GM19467 (cell line): ENCODE measurements around the gene SYT5.
"Not testable (repeated sequence)": the region's sequence is repeated elsewhere in the genome, so short reads cannot be mapped to it uniquely, and the experiment has no call there.

ENCODE experiments used
- ATAC-seq: cut with Tn5 transposase; IDR thresholded peaks from one replicate; pipeline ENCODE4 v1.9.1; 2021; ENCODE audit warnings: mild to moderate bottlenecking, moderate library complexity; ENCODE audit not compliant: unreplicated experiment

The SYT5 gene

GRCh38 chr19:55172318-55172717 lies 7.8 kb downstream of the SYT5 start:
- ATAC-seq, result not testable (repeated sequence)

- no peak for ATAC-seq
Measured at GRCh38 chr19:55171440-55171839, 8.6 kb downstream of the SYT5 start.

GRCh38 chr19:55169136-55169535 lies 11.0 kb downstream of the SYT5 start:
- ATAC-seq, result no peak

DNA sequence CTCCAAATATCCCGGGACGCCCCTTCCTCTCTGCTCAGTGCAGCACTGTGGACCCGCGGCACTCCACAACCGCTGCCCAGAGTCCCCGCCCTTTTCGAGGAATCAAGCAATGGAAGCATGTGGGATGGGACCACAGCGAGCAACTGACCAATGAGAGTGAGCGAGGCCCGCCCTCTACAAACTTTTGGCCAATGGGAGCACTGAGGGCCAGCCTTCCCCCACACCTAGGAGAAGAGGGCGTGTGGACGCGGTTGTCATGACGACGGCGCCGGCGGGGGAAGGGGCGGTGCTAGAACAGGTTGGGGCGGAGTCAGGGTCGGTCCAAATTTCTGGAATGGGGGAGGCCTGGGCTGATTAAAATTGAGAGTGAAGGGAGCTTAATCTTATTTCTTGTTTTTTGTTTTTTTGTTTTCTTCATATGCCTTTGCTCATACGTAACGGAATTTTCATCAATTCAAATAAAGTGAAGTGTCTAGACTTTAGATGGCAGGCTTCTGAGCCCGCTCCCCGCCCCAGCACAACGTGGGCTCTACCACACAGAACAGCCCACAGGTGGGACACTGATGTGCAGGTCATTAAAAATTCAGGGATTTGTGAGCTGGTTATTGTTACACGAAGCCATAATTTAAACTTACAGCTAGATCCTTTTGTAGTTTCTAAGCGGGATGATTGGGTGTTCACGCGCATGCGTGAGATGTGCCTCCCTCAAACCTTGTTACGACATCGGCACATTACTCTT lies 13.4 kb downstream of the SYT5 start, which contains the start of gene DNAAF3:
TSS of gene DNAAF3 (minus strand) at position 84 of the 739 bp plus-strand sequence. CDS start 200 bp downstream, outside the sequence.
- ATAC-seq, result no peak

DNA sequence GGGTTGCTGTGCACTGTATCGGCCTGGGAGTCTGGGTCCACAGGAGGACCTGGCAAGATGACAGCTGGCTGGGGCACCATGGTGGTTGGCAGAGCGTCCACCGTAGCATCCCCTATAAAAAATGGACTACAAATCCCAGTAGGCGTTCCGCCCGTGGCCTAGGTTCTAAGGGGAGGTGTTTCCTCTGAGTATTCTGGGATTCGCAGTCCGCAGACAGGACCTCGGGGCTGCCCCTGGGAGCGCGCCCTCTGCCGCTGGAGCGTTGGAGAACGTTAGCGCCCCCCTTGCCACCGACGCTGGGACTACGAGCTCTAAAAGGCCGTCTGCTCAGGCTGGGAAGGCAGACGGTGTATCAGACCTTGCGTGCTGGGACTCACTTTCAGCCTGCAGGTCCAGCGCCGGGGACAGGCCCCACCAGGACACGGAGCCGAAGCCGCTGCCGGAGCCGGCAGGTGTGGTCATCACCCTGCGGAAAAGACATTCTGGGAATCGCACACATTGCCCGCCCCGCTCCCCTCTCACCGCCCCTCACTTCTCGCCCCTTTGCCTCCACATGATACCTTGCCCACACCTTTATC lies 14.0 kb downstream of the SYT5 start:
- no peak for ATAC-seq

DNA sequence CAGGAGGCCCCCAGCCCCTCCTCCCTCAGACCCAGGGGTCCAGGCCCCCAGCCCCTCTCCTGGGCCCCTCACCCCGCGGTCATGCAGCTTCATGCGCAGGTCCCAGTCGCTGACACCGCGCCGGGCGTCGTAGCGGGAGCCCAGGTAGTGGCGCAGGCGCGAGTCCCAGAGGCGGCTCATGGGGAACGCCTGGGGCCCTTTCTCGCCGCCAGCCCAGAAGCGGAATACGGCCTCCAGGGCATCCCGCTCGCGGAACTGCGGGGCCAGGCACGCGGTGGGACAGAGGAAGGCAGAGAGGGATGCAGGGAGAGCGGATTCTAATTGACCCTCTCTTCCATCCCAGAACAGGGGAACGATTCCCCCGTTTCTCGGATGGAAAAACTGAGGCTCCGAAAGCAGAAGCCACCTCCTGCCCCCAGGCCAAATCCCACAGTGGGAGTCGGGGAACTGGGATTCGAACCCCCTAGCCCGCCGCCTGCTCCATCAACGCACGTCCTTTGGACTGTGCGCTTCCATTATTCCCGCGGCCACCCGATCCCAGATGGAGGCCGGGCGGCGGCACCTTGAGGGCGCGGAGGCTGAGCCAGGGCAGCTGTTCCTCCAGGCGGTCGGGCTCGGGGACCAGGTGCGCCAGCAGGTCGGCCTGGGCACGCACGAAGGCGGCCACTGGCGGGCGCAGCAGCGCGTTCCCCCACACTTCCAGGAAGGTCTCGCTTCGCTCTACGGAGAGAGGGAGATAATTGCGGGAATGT lies 18.3 kb downstream of the SYT5 start:
- no peak for ATAC-seq

GRCh38 chr19:55160986-55161365 lies 19.1 kb downstream of the SYT5 start:
- ATAC-seq, result no peak

GRCh38 chr19:55160128-55160985 lies 19.7 kb downstream of the SYT5 start:
- no peak for ATAC-seq

GRCh38 chr19:55158848-55159749 lies 21.0 kb downstream of the SYT5 start:
- no peak for ATAC-seq

- ATAC-seq, result no peak
Measured at GRCh38 chr19:55158423-55158822, 21.7 kb downstream of the SYT5 start.

DNA sequence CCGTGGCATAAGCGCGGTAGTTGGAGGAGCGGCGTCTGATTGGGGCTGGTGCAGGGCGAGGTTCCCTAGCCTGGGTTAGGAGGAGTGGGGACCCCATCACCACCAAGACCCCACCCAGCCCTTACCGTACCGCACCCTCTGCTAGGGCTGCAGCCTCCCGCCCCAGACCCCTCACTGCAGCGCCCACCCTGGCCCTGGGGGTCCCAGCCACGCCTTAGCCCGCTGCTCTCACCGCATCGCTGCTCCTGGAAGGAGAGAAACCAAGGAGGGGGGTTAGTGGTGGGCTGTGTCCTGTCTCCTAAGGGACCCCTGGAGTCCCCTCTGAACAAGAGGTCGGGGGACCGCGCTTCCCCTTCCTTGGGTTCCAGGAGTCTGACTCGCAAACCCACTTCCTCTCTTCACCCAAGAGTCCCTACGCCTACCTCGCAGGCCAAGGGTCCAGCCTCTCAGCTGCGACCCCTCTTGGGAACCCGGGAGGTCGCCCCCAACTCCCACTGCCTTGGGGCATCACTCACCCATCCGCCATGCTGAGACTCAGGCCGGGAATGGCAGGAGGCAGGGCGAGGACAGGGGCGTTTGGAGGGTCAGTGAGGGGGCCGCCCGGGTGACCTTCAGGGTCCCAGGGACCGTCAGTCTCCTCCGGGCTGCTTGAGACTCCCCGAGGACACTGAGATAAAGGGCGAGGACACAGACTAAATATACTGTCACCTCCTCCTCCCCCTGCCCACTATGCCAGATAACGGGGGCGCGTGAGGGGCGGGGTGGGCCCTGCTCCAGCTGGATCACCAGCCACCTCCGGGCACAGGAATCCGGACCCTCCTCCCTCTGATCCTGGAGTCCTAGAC lies 22.8 kb downstream of the SYT5 start, which contains the start of gene TNNI3:
TSS of gene TNNI3 (minus strand) at position 669 of the 845 bp plus-strand sequence. CDS start at position 526, 143 bp downstream.
- ATAC-seq, result no peak

DNA sequence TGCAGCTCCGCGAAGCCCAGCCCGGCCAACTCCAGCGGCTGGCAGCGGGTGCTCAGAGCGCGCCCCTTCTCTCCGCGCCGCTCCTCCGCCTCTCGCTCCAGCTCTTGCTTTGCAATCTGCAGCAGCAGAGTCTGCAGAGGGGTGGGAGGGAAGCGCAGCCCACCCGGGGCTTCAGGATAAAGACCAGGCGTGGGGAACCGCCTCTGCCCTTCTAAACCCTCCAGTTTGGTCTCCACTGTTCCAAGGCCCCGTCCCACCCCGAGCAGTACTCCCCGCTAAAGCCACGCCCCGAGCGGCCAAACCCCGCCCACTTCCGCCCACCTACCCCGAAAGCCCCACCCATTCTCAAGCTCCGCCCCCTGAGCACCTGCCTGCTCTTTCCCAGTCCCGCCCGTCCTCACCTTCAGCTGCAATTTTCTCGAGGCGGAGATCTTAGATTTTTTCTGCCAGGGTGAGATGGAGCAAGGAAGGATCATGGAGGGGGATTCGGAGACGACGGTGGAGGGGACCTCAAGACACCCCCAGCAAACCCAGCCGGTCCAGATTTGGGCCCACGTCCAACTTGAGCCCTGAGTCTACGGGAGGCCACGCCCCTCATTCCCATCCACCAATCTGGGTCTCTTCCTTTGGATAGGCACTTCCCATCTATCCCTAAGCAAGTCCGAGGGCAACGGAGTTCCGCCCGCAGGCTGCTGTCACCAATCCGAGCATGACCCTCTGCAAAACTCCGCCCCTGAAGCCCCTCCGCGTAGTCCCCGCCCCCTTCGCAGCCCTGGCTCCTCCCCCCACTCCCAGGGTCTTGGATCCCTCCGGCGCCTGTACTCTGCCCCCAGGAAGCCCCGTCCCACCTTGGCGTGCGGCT lies 23.7 kb downstream of the SYT5 start:
- ATAC-seq, result no peak

DNA sequence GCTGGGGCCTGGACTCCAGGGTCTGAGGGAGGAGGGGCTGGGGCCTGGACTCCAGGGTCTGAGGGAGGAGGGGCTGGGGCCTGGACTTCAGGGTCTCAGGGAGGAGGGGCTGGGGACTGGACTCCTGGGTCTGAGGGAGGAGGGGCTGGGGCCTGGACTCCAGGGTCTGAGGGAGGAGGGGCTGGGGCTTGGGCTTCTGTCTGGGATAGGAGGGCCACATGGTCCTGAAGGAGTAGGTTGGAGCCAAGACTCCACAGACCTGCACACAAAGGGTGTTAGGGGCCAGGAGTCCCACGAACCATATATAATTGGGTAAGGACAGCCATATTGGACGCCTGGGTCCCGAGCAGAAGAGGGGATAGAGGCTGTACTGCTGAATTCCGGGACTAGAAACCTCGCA lies 24.3 kb downstream of the SYT5 start:
- not testable (repeated sequence) for ATAC-seq

GRCh38 chr19:55153652-55154264 lies 26.3 kb downstream of the SYT5 start:
- ATAC-seq, result no peak

DNA sequence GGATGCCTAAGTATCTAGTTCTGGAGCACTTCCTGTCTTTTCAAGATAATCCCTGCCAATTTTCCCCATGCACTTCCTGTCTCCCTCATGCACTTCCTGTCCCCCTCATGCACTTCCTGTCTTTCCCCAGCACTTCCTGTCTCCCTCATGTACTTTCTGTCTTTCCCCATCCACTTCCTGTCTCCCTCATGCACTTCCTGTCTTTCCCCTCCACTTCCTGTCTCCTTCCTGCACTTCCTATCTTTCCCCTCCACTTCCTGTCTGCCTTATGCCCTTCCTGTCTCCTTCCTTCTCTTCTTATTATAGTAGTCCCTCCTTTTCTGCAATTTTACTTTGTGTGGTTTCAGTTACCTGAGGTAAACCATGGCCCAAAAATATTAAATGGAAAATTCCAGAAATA lies 28.1 kb downstream of the SYT5 start:
- no peak for ATAC-seq

DNA sequence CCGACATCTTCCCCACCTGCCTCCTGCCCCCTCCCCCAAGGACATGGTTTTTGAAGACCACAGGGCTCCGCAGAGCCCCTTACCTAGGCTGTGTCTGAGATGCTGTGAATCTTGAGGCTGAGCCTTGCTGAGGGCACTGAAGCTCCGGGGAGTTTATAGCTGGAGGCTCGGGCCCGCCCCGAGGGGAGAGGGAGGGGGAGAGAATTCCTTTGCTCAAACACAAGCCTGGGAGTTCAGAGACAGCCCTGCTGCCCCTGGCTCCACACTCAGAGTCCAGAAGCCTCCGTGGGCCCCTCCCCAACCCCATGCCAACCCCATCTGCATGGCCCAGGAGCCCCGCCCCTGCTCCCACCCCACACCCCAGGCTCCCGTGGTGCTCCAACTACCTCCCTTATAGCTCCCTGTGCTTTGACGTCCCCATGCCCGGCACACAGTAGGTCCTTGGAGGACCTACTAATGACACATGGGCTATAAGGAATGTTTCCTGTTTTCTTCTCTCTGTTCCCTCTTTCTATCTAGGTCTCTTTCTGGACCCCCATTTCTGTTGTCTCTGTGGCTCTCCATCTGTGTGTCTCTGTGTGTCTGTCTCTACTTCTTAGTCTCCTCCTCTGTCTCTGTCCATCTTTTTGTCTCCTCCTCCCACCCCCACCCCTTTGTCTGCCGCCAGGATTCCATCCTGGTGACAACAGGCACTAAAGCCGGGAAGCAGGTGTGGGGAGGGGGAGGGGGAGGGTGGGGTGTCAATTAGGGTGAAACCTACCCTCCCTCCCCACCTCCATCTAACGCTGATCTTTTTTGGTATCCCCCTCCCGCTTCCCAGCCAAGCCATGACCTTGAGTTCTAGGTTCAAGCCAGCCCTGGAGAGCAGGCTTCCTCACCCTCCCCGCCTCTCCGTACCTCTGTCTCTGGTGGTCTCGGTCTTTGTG lies 30.7 kb downstream of the SYT5 start, which contains the start of gene TNNT1:
TSS of gene TNNT1 (minus strand) at position 129 of the 926 bp plus-strand sequence. CDS start 2,049 bp downstream, outside the sequence.
- no peak for ATAC-seq
